PC-9 (cell line): ENCODE data around the gene FAT1. TPM values are rescaled to one million over a fixed set of nuclear protein-coding genes. Genes with fewer than 3 reads are reported as not detected.

Source experiments
- BruUV-seq: library from RNA; stranded (reverse); fragments of 400-500 nt; replicated peaks from 2 replicates; lab custom pipeline; 2021; lab: Mats Ljungman, UMichigan
- CTCF ChIA-PET: fragments of 300-600 bp; sonication (Branson Sonifier 250); formaldehyde crosslinking; loops from one replicate; lab custom pipeline; 2022; ENCODE audit warnings: antibody characterized with exemption; lab: Charles Lee
- POLR2A ChIA-PET: fragments of 300-600 bp; sonication (Branson Sonifier 250); formaldehyde crosslinking; loops from one replicate; lab custom pipeline; 2022; ENCODE audit warnings: antibody characterized with exemption; ENCODE audit not compliant: unreplicated experiment; lab: Charles Lee
- DNase-seq, 2 experiments: peaks; one replicate each; pipeline versions ENCODE4 v3.0.0 to v3.0.0-alpha.2; 2015 to 2022; ENCODE audit warnings: mixed read lengths in 1 of 2
- H2AFZ ChIP-seq: fragments of 200-600 bp; sonication (generic); 2 replicates; pipeline ENCODE4 v1.8.1; 2017; ENCODE audit warnings: antibody characterized with exemption
- H3F3A ChIP-seq: fragments of 200-600 bp; sonication (generic); 2 replicates; pipeline ENCODE4 v1.8.1; 2017; ENCODE audit warnings: antibody characterized with exemption, mild to moderate bottlenecking, low read depth; ENCODE audit not compliant: insufficient read depth
- H3K27ac ChIP-seq: fragments of 200-600 bp; sonication (generic); 2 replicates; pipeline ENCODE4 v1.6.1; 2016; ENCODE audit warnings: mixed run types
- H3K27me3 ChIP-seq: fragments of 200-600 bp; sonication (generic); 2 replicates; pipeline ENCODE4 v1.6.1; 2016; ENCODE audit warnings: low read depth, mixed run types; ENCODE audit not compliant: insufficient read depth
- H3K36me3 ChIP-seq: fragments of 200-600 bp; sonication (generic); 2 replicates; pipeline ENCODE4 v1.6.1; 2016; ENCODE audit warnings: low read depth, mixed run types
- H3K4me1 ChIP-seq: fragments of 200-600 bp; sonication (generic); replicated peaks from 2 replicates; pipeline ENCODE4 v1.6.1; 2016; ENCODE audit warnings: mixed run types; ENCODE audit not compliant: insufficient read depth
- H3K4me2 ChIP-seq: fragments of 200-600 bp; sonication (generic); 2 replicates; pipeline ENCODE4 v1.6.1; 2017; ENCODE audit warnings: mixed run types
- H3K4me3 ChIP-seq: fragments of 200-600 bp; sonication (generic); 2 replicates; pipeline ENCODE4 v1.6.1; 2016; ENCODE audit warnings: mixed run types
- H3K79me2 ChIP-seq: fragments of 200-600 bp; sonication (generic); 2 replicates; pipeline ENCODE4 v1.6.1; 2017; ENCODE audit warnings: low read depth, mixed run types
- H3K9me2 ChIP-seq: fragments of 200-600 bp; sonication (generic); 2 replicates; pipeline ENCODE4 v1.8.1; 2017; ENCODE audit warnings: mild to moderate bottlenecking; ENCODE audit not compliant: insufficient read depth
- H3K9me3 ChIP-seq: fragments of 200-600 bp; sonication (generic); 2 replicates; pipeline ENCODE4 v1.8.1; 2016; ENCODE audit warnings: low read depth; ENCODE audit not compliant: insufficient read depth
- H4K20me1 ChIP-seq: fragments of 200-600 bp; sonication (generic); 2 replicates; pipeline ENCODE4 v1.8.1; 2017; ENCODE audit not compliant: insufficient read depth
- EZH2 ChIP-seq: fragments of 200-600 bp; sonication (generic); IDR thresholded peaks from 2 replicates; pipeline ENCODE4 v1.8.0; 2017; ENCODE audit warnings: antibody characterized with exemption, low read depth
- intact Hi-C: fragments of 100-400 bp; cut with micrococcal nuclease; formaldehyde crosslinking; loops from one replicate; pipeline ENCODE4 v1.10.0; 2022; ENCODE audit not compliant: unreplicated experiment
- total RNA-seq: library from RNA; stranded (reverse); gene quantifications from 2 replicates; pipeline ENCODE4 v1.2.3, GENCODE V29; 2021
- TF ChIP-seq, protein P1 (sequence below): fragments of 200-600 bp; sonication (generic); conservative IDR thresholded peaks from 2 replicates; pipeline ENCODE4 v1.6.1; 2017; ENCODE audit warnings: mixed run types, antibody characterized with exemption, mild to moderate bottlenecking, moderate library complexity

The FAT1 gene
- total RNA-seq, 1 experiment from 2014 or later = 73.2 TPM

DNA sequence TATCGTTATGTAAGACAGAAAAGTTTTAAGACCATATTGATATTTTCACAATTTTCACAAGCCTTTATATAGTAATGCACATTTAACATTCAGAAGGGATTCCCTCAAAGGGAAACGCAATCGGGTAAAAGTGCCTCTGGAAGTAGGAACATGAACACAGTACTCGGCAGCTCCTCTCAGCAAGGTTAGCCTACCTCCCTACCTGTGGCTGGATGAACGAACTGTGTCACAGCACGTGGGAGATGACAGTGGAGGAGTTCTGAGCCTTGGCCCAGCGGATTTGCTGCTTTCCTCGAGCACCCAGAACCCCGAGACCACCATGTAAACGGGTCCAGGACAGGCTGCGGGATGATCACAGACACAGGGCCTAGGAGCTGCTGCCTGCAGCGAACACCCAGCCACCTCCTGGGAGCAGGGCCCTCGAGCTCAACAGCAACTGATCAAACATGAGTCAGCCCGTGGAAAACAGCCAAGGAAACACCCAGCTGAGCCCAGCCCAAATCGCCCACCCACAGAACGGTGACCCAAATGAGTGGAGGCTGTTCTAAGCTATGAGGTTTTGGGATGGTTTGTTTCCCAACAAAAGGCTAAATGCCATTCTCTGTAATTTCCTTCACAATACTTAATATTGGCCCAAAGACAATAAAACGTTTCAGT is 30.4 kb downstream of the FAT1 start:
- ChIA-PET POLR2A (no interaction called here), CTCF (no interaction called here)
- no peak overlapping the region for H3K4me2 ChIP-seq
- H3K36me3 ChIP-seq = no peaks in the 10 kb centered on the region
- no peaks in the 10 kb centered on the region for H3F3A ChIP-seq
- no peaks in the 10 kb centered on the region for H4K20me1 ChIP-seq
- no peaks in the 10 kb centered on the region for H3K9me2 ChIP-seq
- no peaks in the 10 kb centered on the region for H3K27me3 ChIP-seq
- H3K9me3 ChIP-seq = no peaks in the 10 kb centered on the region
- no TSS peak for BruUV-seq
- H3K4me1 ChIP-seq = no peaks in the 10 kb centered on the region
- 0 out of 2 replicates have a peak, but pooled peaks cover 4% of the 10 kb centered on the region for H3K79me2 ChIP-seq
- intact Hi-C loops = no loop called here
- TF ChIP-seq, protein P1, sequence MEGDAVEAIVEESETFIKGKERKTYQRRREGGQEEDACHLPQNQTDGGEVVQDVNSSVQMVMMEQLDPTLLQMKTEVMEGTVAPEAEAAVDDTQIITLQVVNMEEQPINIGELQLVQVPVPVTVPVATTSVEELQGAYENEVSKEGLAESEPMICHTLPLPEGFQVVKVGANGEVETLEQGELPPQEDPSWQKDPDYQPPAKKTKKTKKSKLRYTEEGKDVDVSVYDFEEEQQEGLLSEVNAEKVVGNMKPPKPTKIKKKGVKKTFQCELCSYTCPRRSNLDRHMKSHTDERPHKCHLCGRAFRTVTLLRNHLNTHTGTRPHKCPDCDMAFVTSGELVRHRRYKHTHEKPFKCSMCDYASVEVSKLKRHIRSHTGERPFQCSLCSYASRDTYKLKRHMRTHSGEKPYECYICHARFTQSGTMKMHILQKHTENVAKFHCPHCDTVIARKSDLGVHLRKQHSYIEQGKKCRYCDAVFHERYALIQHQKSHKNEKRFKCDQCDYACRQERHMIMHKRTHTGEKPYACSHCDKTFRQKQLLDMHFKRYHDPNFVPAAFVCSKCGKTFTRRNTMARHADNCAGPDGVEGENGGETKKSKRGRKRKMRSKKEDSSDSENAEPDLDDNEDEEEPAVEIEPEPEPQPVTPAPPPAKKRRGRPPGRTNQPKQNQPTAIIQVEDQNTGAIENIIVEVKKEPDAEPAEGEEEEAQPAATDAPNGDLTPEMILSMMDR = no peak
- TF ChIP-seq EZH2 = no peak
- no peak overlapping the region for H3K4me3 ChIP-seq
- no peak for DNase-seq
- H3K27ac ChIP-seq = no peak overlapping the region
- no peak overlapping the region for H2AFZ ChIP-seq

DNA sequence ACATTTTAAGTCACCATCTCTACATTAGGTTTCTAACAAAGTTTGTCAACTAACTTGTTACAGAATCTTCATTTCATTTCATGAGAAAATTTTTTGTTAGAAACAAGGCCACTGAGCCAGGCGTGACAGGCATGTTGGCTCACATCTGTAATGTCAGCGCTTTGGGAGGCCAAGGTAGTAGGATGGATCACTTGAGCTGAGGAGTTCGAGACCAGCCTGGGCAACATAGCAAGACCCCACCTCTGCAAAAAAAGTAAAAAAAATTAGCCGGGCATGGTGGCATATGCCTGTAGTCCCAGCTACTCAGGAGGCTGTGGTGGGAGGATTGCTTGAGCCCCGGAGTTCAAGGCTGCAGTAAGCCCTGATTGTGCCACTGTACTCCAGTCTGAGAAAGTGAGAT is 32.3 kb downstream of the FAT1 start:
- DNase-seq = no peak
- ChIA-PET CTCF (no interaction called here), POLR2A (no interaction called here)
- Histone ChIP-seq H3K9me2 (no peaks in the 10 kb centered on the region), H3F3A (no peaks in the 10 kb centered on the region), H4K20me1 (no peaks in the 10 kb centered on the region), H3K4me3 (no peak overlapping the region), H3K4me2 (no peak overlapping the region), H3K27me3 (no peaks in the 10 kb centered on the region), H3K36me3 (no peaks in the 10 kb centered on the region), H3K79me2 (0 out of 2 replicates have a peak, but pooled peaks cover 8% of the 10 kb centered on the region), H3K4me1 (peaks cover 3% of the 10 kb centered on the region), H2AFZ (no peak overlapping the region), H3K9me3 (no peaks in the 10 kb centered on the region), H3K27ac (no peak overlapping the region)
- BruUV-seq = no TSS peak
- TF ChIP-seq, protein P1 = no peak
- TF ChIP-seq EZH2 = no peak
- intact Hi-C loops = no loop called here

DNA sequence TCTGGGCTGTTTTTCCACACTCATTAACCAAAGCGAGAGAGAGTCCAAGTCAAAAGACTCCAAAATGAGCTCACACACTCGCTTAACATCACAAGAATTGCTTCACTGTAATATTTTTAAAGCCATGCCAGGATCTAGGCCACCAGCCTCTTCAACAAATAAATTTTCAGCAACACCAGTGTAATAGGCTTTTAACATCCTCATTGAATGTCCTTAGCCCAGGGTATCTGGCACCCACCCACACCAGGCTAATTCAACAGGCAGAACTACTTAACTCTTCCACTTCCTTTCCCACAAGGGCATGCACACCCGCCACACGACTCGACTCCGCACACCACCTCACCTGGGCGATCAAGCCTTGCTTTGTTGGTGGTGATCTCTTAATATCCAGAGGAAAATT is 34.2 kb downstream of the FAT1 start:
- Histone ChIP-seq H3K36me3 (no peaks in the 10 kb centered on the region), H3K4me1 (peaks cover 15% of the 10 kb centered on the region), H3K9me3 (no peaks in the 10 kb centered on the region), H2AFZ (no peak overlapping the region), H3K79me2 (0 out of 2 replicates have a peak, but pooled peaks cover 10% of the 10 kb centered on the region), H3K9me2 (no peaks in the 10 kb centered on the region), H3K27me3 (no peaks in the 10 kb centered on the region), H3K4me3 (no peak overlapping the region), H3K4me2 (no peak overlapping the region), H3K27ac (no peak overlapping the region), H4K20me1 (no peaks in the 10 kb centered on the region), H3F3A (no peaks in the 10 kb centered on the region)
- no TSS peak for BruUV-seq
- no peak for DNase-seq
- TF ChIP-seq, protein P1 = no peak
- no peak for TF ChIP-seq EZH2
- intact Hi-C loops = loop anchor here (5.0 kb wide), 1 partner anchor 62 kb away; no protein-coding TSS in a partner anchor
- CTCF ChIA-PET = interaction anchor here (0.5 kb wide), 1 partner anchor 68 kb away, joined by 4 read pairs; no protein-coding TSS in a partner anchor
- POLR2A ChIA-PET = interaction anchor here (0.7 kb wide), 1 partner anchor 44 kb away, joined by 3 read pairs; no protein-coding TSS in a partner anchor
